ENCODE measurements around the gene DND1.
"Not testable (repeated sequence)": the region's sequence is repeated elsewhere in the genome, so short reads cannot be mapped to it uniquely, and the experiment has no call there.

DND1 gene

DNA sequence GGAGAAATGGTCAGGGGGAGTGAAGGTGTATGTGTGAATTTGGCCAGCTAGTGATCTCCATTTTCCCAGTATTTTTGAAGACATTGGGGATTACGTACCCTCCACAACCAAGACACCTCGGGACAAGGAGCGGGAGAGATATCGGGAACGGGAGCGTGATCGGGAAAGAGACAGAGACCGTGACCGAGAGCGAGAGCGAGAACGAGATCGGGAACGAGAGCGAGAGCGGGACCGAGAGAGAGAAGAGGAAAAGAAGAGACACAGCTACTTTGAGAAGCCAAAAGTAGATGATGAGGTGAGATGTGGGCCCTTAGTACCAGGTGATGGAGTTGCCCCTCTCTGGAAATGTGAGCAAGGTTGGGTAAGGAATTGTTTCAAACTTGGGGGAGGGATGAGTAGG lies 14.5 kb downstream of the DND1 start:
- Histone ChIP-seq H3K4me3 (ENCODE audit: severe bottlenecking) (no peak overlapping the region), H3K4me1 (ENCODE audit: insufficient read depth, poor library complexity, severe bottlenecking) (no peaks in the 10 kb centered on the region), H3K27ac (ENCODE audit: poor library complexity, severe bottlenecking) (no peak overlapping the region), H3K36me3 (ENCODE audit: low read depth) (peaks cover 95% of the 10 kb centered on the region), H3K27me3 (ENCODE audit: insufficient read depth, poor library complexity, severe bottlenecking) (no peaks in the 10 kb centered on the region), H3K9me3 (ENCODE audit: severe bottlenecking) (no peaks in the 10 kb centered on the region)
- DNase-seq (ENCODE audit: low spot score) (no peak), ATAC-seq (ENCODE audit: low read depth) (no peak)
- TF ChIP-seq, protein P1, sequence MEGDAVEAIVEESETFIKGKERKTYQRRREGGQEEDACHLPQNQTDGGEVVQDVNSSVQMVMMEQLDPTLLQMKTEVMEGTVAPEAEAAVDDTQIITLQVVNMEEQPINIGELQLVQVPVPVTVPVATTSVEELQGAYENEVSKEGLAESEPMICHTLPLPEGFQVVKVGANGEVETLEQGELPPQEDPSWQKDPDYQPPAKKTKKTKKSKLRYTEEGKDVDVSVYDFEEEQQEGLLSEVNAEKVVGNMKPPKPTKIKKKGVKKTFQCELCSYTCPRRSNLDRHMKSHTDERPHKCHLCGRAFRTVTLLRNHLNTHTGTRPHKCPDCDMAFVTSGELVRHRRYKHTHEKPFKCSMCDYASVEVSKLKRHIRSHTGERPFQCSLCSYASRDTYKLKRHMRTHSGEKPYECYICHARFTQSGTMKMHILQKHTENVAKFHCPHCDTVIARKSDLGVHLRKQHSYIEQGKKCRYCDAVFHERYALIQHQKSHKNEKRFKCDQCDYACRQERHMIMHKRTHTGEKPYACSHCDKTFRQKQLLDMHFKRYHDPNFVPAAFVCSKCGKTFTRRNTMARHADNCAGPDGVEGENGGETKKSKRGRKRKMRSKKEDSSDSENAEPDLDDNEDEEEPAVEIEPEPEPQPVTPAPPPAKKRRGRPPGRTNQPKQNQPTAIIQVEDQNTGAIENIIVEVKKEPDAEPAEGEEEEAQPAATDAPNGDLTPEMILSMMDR (IDR thresholded peaks at IDR 0.05; ENCODE audit: poor library complexity, severe bottlenecking) = no peak

DNA sequence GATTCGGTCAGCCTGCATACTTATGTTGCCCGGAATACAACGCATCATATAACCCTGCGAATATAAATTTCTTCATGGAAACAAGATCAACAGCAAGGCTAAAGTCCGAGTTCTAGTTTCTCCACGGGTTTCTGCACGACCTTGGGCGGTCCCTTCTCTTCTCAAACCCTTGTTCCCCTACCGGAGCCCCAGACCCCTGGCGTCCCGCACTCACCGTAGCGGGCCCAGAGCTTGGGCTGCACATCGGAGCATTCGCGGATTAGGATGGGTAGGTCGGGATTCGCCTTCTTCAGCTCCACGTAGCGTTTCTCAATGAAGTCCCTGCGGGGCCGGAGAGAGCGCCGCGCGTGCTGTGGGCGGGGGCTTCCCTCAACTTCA lies 26.3 kb downstream of the DND1 start:
- peaks cover 4% of the 10 kb centered on the region for H3K4me1 ChIP-seq (ENCODE audit: insufficient read depth, poor library complexity, severe bottlenecking)
- H3K27me3 ChIP-seq (ENCODE audit: insufficient read depth, poor library complexity, severe bottlenecking) = no peaks in the 10 kb centered on the region
- ATAC-seq (ENCODE audit: low read depth) = peak; percentile 17
- H3K27ac ChIP-seq (ENCODE audit: poor library complexity, severe bottlenecking) = peak overlapping the region; percentile 15
- DNase-seq (ENCODE audit: low spot score) = no peak
- H3K9me3 ChIP-seq (ENCODE audit: severe bottlenecking) = no peaks in the 10 kb centered on the region
- peaks cover 71% of the 10 kb centered on the region for H3K36me3 ChIP-seq (ENCODE audit: low read depth)
- H3K4me3 ChIP-seq (ENCODE audit: severe bottlenecking) = peak overlapping the region; percentile 58
- TF ChIP-seq, protein P1 (IDR thresholded peaks at IDR 0.05; ENCODE audit: poor library complexity, severe bottlenecking) = no peak

DNA sequence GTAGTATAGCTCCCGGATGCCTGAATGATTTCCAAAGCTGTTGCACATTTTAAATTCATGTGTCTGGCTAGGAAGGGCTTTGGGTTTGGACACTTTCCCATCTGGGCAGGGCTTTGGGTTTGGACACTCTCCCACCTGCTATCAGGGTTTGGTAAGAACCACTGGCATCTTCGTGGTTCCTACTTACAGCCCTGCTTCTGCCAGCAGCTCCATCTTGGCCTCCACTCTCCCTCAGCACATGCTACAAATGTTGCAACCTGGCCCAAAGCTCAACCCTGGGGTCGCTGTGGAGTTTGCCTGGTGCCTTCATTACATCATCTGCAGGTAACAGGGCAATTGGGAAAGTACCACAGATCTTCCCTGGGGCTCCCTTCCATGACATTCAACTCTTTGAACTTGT lies 30.7 kb downstream of the DND1 start:
- DNase-seq (ENCODE audit: low spot score) (no peak), ATAC-seq (ENCODE audit: low read depth) (no peak)
- H3K36me3 ChIP-seq (ENCODE audit: low read depth) = peaks cover 37% of the 10 kb centered on the region

DNA sequence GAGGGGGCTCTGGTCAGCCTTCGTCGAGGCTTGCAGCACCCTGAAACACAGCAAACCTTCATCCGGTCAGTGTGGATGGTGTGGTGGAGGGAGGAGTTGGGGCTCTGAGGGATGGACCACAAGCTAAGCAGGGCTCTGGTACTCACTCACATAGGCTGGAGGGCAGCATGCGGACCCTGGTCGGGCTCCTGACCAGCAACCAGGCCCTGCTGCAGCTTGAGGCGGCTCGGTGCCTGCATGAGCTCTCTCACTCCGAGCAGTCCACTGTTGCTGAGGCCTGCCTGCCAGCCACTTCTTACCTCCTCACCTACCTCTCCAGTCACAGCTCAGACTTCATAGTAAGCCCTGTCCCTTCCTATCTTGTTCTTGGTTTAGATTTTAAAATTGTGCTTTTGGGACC lies 31.7 kb downstream of the DND1 start:
- ATAC-seq (ENCODE audit: low read depth) (no peak), DNase-seq (ENCODE audit: low spot score) (no peak)
- H3K36me3 ChIP-seq (ENCODE audit: low read depth) = peaks cover 37% of the 10 kb centered on the region
- H3K27ac ChIP-seq (ENCODE audit: poor library complexity, severe bottlenecking) = no peak overlapping the region
- no peaks in the 10 kb centered on the region for H3K27me3 ChIP-seq (ENCODE audit: insufficient read depth, poor library complexity, severe bottlenecking)
- H3K9me3 ChIP-seq (ENCODE audit: severe bottlenecking) = no peaks in the 10 kb centered on the region
- no peak overlapping the region for H3K4me3 ChIP-seq (ENCODE audit: severe bottlenecking)
- TF ChIP-seq, protein P1 (IDR thresholded peaks at IDR 0.05; ENCODE audit: poor library complexity, severe bottlenecking) = no peak
- H3K4me1 ChIP-seq (ENCODE audit: insufficient read depth, poor library complexity, severe bottlenecking) = peaks cover 9% of the 10 kb centered on the region

More for the DNA sequence above, 30.7 kb downstream of the DND1 start:
- Histone ChIP-seq H3K9me3 (ENCODE audit: severe bottlenecking) (no peaks in the 10 kb centered on the region), H3K27ac (ENCODE audit: poor library complexity, severe bottlenecking) (no peak overlapping the region), H3K4me1 (ENCODE audit: insufficient read depth, poor library complexity, severe bottlenecking) (peaks cover 9% of the 10 kb centered on the region), H3K27me3 (ENCODE audit: insufficient read depth, poor library complexity, severe bottlenecking) (no peaks in the 10 kb centered on the region), H3K4me3 (ENCODE audit: severe bottlenecking) (no peak overlapping the region)
- TF ChIP-seq, protein P1 (IDR thresholded peaks at IDR 0.05; ENCODE audit: poor library complexity, severe bottlenecking) = no peak

DNA sequence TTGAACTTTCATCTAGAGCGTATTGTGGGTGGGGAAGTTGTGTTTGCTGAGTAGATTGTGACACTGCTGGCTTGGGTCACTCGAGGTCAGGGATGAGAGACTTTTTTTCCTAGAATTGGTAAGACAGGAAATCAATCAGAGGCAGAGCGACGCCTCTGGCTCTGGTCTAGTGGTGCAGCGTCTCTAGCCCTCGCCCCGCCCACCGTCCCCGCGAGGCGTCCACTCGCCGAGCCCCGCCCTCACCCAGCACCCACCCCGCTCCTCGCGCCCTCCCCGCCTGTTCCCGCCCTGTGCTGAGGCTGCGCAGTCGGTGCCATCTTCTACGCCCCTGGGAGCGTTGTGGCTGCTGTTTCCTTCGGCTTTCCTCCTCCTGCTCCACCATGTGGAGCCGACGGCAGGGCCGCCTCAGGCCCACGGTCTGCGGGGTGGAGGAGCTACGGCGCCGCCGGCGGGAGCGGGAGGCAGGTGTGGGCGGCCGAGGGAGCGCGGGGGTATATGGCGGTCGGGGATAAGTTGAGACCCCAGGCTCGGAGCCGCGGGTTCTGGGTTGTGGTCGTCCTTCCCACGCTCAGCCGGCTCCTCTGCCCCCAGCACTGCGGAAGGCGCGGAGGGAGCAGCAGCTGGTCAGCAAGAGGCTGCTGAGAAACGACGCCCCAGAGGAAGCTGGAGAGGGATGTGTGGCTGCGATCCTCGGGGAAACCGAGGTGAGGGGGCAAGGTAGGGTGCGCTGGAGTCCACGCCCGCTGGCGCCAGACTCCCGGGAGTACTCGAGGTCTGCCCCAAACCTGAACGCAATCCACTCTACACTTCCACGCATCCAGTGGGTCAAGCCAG lies 34.0 kb downstream of the DND1 start, which contains the start of gene TMCO6:
Gene TMCO6 (plus strand): TSS at position 304 of the 834 bp plus-strand sequence. CDS start 77 bp downstream, at position 381.
- Histone ChIP-seq H3K27me3 (ENCODE audit: insufficient read depth, poor library complexity, severe bottlenecking) (no peaks in the 10 kb centered on the region), H3K4me1 (ENCODE audit: insufficient read depth, poor library complexity, severe bottlenecking) (peaks cover 4% of the 10 kb centered on the region), H3K36me3 (ENCODE audit: low read depth) (peaks cover 16% of the 10 kb centered on the region), H3K27ac (ENCODE audit: poor library complexity, severe bottlenecking) (peak within 1 kb of the TSS; percentile 36), H3K4me3 (ENCODE audit: severe bottlenecking) (peak within 1 kb of the TSS; percentile 75), H3K9me3 (ENCODE audit: severe bottlenecking) (no peaks in the 10 kb centered on the region)
- TF ChIP-seq, protein P1 (IDR thresholded peaks at IDR 0.05; ENCODE audit: poor library complexity, severe bottlenecking) = peak; percentile 87
- DNase-seq (ENCODE audit: low spot score) = peak; percentile 99
- peak; percentile 93 for ATAC-seq (ENCODE audit: low read depth)

DNA sequence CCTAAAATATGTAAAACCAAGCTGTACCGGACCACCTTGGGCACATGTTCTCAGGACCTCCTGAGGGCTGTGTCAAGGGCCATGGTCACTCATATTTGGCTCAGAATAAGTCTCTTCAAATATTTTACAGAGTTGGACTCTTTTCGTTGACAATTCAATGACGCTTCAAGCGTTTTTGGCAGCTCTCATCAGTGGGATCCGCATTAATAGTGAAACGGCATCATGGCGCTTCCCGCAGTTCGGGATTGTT lies 34.6 kb downstream of the DND1 start:
- Histone ChIP-seq H3K36me3 (ENCODE audit: low read depth) (peaks cover 12% of the 10 kb centered on the region), H3K27ac (ENCODE audit: poor library complexity, severe bottlenecking) (peak overlapping the region; percentile 36), H3K4me3 (ENCODE audit: severe bottlenecking) (peak overlapping the region; percentile 75)
- not testable (repeated sequence) for ATAC-seq (ENCODE audit: low read depth); H3K4me1 ChIP-seq (ENCODE audit: insufficient read depth, poor library complexity, severe bottlenecking); DNase-seq (ENCODE audit: low spot score); H3K9me3 ChIP-seq (ENCODE audit: severe bottlenecking); H3K27me3 ChIP-seq (ENCODE audit: insufficient read depth, poor library complexity, severe bottlenecking)
